Camera-type eye (tissue), 1 donor: ENCODE data around the gene MYH2. TPM values are rescaled to one million over a fixed set of nuclear protein-coding genes. Genes with fewer than 3 reads are reported as not detected.

Experiments
- total RNA-seq: library from RNA; depleted of rRNA; stranded (reverse); fragments of >200 nt; gene quantifications from one replicate; pipeline ENCODE4 v1.2.3, GENCODE V29; 2014

The MYH2 gene
- total RNA-seq, result 272 TPM

GRCh38 chr17:10549096-10549842 lies at the start of gene MYH2:
MYH2 (minus strand) TSS chr17:10549658; CDS start chr17:10547920, 1,738 bp downstream.

DNA sequence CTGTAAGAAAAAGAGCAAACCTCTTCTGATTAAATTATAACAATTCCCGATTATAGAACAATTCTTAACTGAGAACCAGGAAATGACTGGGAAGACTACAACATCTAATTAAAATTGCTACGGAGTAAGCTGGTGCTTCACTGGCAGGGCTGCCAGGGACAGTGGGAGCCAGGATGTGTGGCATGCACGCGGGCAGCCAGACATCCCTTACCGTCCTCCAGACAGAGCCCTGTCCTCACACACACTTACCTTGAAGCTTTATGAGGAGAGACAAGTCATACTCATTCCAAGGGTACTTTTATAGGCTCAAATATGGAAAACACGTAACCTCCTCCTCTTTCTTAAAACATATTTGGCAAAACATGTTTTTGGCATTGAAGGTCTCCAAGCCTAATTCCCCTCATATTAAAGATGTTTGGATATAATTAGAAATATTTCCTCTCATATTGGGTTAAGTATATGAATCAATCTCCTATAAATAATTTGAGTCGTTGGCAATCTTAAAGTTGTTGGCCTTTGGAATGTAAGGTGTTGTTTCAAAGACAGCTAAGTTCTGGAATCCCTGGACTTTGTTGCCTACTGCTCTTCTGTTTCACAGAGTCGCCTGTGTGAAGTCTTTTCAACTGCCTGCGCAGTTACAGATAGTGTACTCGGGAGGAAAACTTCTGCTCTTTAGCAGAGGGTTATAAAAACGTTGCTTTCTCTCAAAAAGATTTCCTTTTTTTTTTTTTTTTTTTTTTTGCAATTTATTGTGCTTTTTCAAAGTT lies 31.0 kb downstream of the MYH2 start, which contains the start of gene MYH1:
Gene MYH1, minus strand, starts transcription at position 272 of the 767 bp plus-strand sequence. CDS start 1,900 bp downstream, outside the sequence.

Other genes starting within 250 kb of the MYH2 start
- gene MYH13, start 176.7 kb downstream of the MYH2 start, total RNA-seq, result 5.9 TPM
- gene MYH8, start 127.7 kb downstream of the MYH2 start, total RNA-seq, result 63.4 TPM
- gene MYH4, start 80.1 kb downstream of the MYH2 start, total RNA-seq, result 18.1 TPM
- 3.8 TPM for gene MYH1, start 31.1 kb downstream of the MYH2 start, total RNA-seq
- 774 TPM for gene MYH3, start 107.7 kb upstream of the MYH2 start, total RNA-seq
- gene SCO1, start 147.9 kb upstream of the MYH2 start, total RNA-seq, result 25.6 TPM
- 31.4 TPM for gene ADPRM, start 147.9 kb upstream of the MYH2 start, total RNA-seq
- 6.9 TPM for gene TMEM220, start 180.4 kb upstream of the MYH2 start, total RNA-seq